Measurements from ENCODE around the gene TMEM163.

TMEM163 gene

GRCh38 chr2:134679294-134679693 lies 39.5 kb downstream of the TMEM163 start:
- ChIA-PET CTCF (no interaction called here), POLR2A (no interaction called here)
- DNase-seq (ENCODE audit: extremely low spot score), result no peak
- no peak for TF ChIP-seq HDGF (IDR thresholded peaks at IDR 0.05; ENCODE audit: borderline replicate concordance)

DNA sequence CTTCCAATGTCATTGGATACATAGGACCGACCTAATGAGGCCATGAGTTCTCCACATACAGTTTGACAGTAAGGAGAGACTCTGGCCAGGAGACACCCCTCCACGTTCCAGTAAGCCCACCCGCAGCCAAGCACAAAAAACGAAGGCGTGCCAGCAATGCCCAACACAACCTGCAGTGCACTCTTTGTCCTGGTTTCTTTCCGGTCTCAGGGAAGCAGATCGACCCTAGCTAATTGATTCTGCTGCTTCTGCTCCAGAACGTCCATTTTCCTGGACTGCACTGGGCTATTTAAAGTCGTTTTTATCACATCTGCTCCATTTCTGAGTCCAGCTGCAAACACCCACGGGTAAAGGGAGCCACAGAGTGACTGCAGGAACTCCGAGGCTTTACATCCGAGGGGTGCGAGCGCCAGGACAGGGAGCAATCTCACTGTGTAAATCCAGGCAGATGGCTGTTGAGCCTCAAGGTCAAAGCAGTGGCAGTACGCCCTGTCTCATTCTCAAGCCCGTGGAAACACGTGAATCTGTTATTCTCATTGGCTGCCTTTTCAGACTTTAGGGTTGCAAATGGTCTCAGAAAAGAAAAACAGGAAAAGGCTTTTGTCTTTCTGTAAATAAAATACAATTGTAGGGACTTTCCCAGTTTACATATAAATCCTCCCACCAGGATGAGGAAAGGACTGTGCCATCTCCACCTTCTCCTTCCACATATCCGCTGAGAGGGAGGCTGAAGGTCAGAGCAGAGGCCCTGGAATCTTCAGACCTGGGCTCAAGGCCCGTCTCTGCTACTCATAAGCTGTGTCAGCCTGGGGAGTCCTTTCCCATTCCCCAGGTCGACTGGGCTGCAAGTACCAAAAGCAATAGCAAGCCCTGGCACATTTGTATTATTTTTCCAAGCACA lies 40.7 kb downstream of the TMEM163 start:
- POLR2A ChIA-PET, result no interaction called here
- no peak for DNase-seq (ENCODE audit: extremely low spot score)
- CTCF ChIA-PET, result no interaction called here
- TF ChIP-seq LEF1 (IDR thresholded peaks at IDR 0.05; ENCODE audit: borderline replicate concordance) (no peak), ZNF384 (IDR thresholded peaks at IDR 0.05) (no peak), CTBP1 (IDR thresholded peaks at IDR 0.05; ENCODE audit: borderline replicate concordance) (no peak), PKNOX1 (IDR thresholded peaks at IDR 0.05) (no peak), BHLHE40 (IDR thresholded peaks at IDR 0.05; ENCODE audit: borderline replicate concordance) (no peak), TARDBP (IDR thresholded peaks at IDR 0.05) (no peak), ARNT (IDR thresholded peaks at IDR 0.05) (no peak), FOXA1 (IDR thresholded peaks at IDR 0.05) (no peak), HDGF (IDR thresholded peaks at IDR 0.05; ENCODE audit: borderline replicate concordance) (no peak), L3MBTL2 (conservative IDR thresholded peaks at IDR 0.05) (no peak), ELF4 (IDR thresholded peaks at IDR 0.05) (no peak), NFRKB (IDR thresholded peaks at IDR 0.05) (no peak), SUZ12 (IDR thresholded peaks at IDR 0.05) (no peak), FOXK2 (IDR thresholded peaks at IDR 0.05) (no peak), SP1 (IDR thresholded peaks at IDR 0.05) (no peak), FOXM1 (IDR thresholded peaks at IDR 0.05; ENCODE audit: borderline replicate concordance) (no peak)

DNA sequence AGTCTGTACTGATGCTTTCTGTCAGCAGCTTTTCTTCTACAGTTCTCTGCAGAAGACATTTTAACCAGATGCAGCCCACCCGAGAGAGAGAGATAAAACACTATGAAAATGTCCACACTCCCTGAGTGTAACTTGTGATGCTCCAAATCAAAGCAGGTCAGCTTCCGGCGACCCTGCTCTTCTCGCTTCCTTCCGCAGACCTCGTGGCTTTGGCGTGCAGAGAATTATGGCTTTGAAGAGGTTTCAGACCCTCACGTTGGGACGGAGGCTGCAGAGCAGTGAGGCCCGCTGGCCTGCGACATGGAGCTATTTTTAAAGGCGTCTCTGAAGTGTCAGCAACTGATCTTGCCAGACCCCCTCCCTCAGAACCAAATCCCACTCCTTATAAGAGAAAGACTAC lies 41.8 kb downstream of the TMEM163 start:
- POLR2A ChIA-PET, result no interaction called here
- TF ChIP-seq PKNOX1 (IDR thresholded peaks at IDR 0.05) (no peak), L3MBTL2 (conservative IDR thresholded peaks at IDR 0.05) (no peak), SP1 (IDR thresholded peaks at IDR 0.05) (no peak), TARDBP (IDR thresholded peaks at IDR 0.05) (no peak), CTBP1 (IDR thresholded peaks at IDR 0.05; ENCODE audit: borderline replicate concordance) (no peak), BHLHE40 (IDR thresholded peaks at IDR 0.05; ENCODE audit: borderline replicate concordance) (no peak), ELF4 (IDR thresholded peaks at IDR 0.05) (no peak), FOXK2 (IDR thresholded peaks at IDR 0.05) (no peak), NFRKB (IDR thresholded peaks at IDR 0.05) (no peak), SUZ12 (IDR thresholded peaks at IDR 0.05) (no peak), ZNF384 (IDR thresholded peaks at IDR 0.05) (no peak), HDGF (IDR thresholded peaks at IDR 0.05; ENCODE audit: borderline replicate concordance) (no peak), ARNT (IDR thresholded peaks at IDR 0.05) (no peak), FOXA1 (IDR thresholded peaks at IDR 0.05) (no peak), LEF1 (IDR thresholded peaks at IDR 0.05; ENCODE audit: borderline replicate concordance) (no peak), FOXM1 (IDR thresholded peaks at IDR 0.05; ENCODE audit: borderline replicate concordance) (no peak)
- DNase-seq (ENCODE audit: extremely low spot score), result no peak
- CTCF ChIA-PET, result no interaction called here

GRCh38 chr2:134675314-134675713 lies 43.5 kb downstream of the TMEM163 start:
- TF ChIP-seq LEF1 (IDR thresholded peaks at IDR 0.05; ENCODE audit: borderline replicate concordance) (no peak), ELF4 (IDR thresholded peaks at IDR 0.05) (no peak), NFRKB (IDR thresholded peaks at IDR 0.05) (no peak), SUZ12 (IDR thresholded peaks at IDR 0.05) (no peak), ZNF384 (IDR thresholded peaks at IDR 0.05) (no peak), HDGF (IDR thresholded peaks at IDR 0.05; ENCODE audit: borderline replicate concordance) (no peak), TARDBP (IDR thresholded peaks at IDR 0.05) (no peak), PKNOX1 (IDR thresholded peaks at IDR 0.05) (no peak), ARNT (IDR thresholded peaks at IDR 0.05) (no peak), FOXK2 (IDR thresholded peaks at IDR 0.05) (no peak), SP1 (IDR thresholded peaks at IDR 0.05) (no peak), CTBP1 (IDR thresholded peaks at IDR 0.05; ENCODE audit: borderline replicate concordance) (no peak), FOXM1 (IDR thresholded peaks at IDR 0.05; ENCODE audit: borderline replicate concordance) (no peak), BHLHE40 (IDR thresholded peaks at IDR 0.05; ENCODE audit: borderline replicate concordance) (no peak), FOXA1 (IDR thresholded peaks at IDR 0.05) (no peak)
- ChIA-PET POLR2A (no interaction called here), CTCF (no interaction called here)
- no peak for DNase-seq (ENCODE audit: extremely low spot score)

DNA sequence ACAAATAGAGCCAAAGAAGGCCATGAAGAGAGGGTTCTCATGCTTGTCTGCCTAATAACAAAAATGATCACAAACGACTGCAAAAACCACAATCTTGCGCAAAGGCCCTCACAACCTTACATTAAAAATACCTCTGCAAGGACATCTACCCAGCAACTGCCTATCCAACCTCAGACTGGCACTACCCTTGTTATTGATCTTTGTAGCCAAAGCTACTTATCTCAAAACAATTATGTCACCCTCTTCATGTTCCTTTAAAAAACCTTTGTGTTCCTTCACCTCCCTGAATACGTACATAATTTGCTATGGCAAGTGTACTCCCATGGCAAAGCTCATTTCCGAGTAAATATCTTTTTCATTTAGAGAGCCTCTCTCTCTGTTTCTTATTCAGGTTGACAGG lies 44.1 kb downstream of the TMEM163 start:
- POLR2A ChIA-PET, result no interaction called here
- TF ChIP-seq PKNOX1 (IDR thresholded peaks at IDR 0.05) (no peak), ARNT (IDR thresholded peaks at IDR 0.05) (no peak), FOXK2 (IDR thresholded peaks at IDR 0.05) (no peak), HDGF (IDR thresholded peaks at IDR 0.05; ENCODE audit: borderline replicate concordance) (no peak), ZNF384 (IDR thresholded peaks at IDR 0.05) (no peak), SUZ12 (IDR thresholded peaks at IDR 0.05) (no peak), SP1 (IDR thresholded peaks at IDR 0.05) (no peak), TARDBP (IDR thresholded peaks at IDR 0.05) (no peak), CTBP1 (IDR thresholded peaks at IDR 0.05; ENCODE audit: borderline replicate concordance) (no peak), NFRKB (IDR thresholded peaks at IDR 0.05) (no peak), BHLHE40 (IDR thresholded peaks at IDR 0.05; ENCODE audit: borderline replicate concordance) (no peak), ELF4 (IDR thresholded peaks at IDR 0.05) (no peak), L3MBTL2 (conservative IDR thresholded peaks at IDR 0.05) (no peak), FOXM1 (IDR thresholded peaks at IDR 0.05; ENCODE audit: borderline replicate concordance) (no peak), LEF1 (IDR thresholded peaks at IDR 0.05; ENCODE audit: borderline replicate concordance) (no peak), FOXA1 (IDR thresholded peaks at IDR 0.05) (no peak)
- DNase-seq (ENCODE audit: extremely low spot score), result no peak
- CTCF ChIA-PET, result no interaction called here

All from HEK293T (cell line).